Uterus (tissue), 4 donors: Measurements from ENCODE around the gene LSP1. TPM values are rescaled to one million over a fixed set of nuclear protein-coding genes. Genes with fewer than 3 reads are reported as not detected.

ENCODE experiments used
- DNase-seq, 2 donors: peaks; one replicate each; pipeline ENCODE4 v3.0.0-alpha.2; 2019 to 2020
- H3K27ac ChIP-seq, 2 donors: fragments of 200-600 bp; sonication (generic); 1 replicate in 1 of 2; 2 replicates in 1 of 2; pipeline ENCODE4 v1.5.1; 2016 to 2018
- H3K27me3 ChIP-seq, 2 donors: fragments of 200-600 bp; sonication (generic); one replicate each; pipeline ENCODE4 v1.5.1; 2018 to 2019; ENCODE audit warnings: control low read depth in 1 of 2
- H3K36me3 ChIP-seq, 2 donors: fragments of 200-600 bp; sonication (generic); one replicate each; pipeline ENCODE4 v1.5.1; 2019; ENCODE audit warnings: control low read depth in 1 of 2
- H3K4me1 ChIP-seq, 2 donors: fragments of 200-600 bp; sonication (generic); one replicate each; pipeline ENCODE4 v1.5.1; 2018 to 2019; ENCODE audit warnings: control low read depth in 1 of 2
- H3K4me3 ChIP-seq, 2 donors: fragments of 200-600 bp; sonication (generic); 1 replicate in 1 of 2; 2 replicates in 1 of 2; pipeline ENCODE4 v1.5.1; 2018 to 2019; ENCODE audit warnings: mild to moderate bottlenecking in 1 of 2
- H3K9me3 ChIP-seq, 2 donors: fragments of 200-600 bp; sonication (generic); one replicate each; pipeline ENCODE4 v1.5.1; 2019; ENCODE audit warnings: control low read depth in 1 of 2
- POLR2A ChIP-seq, 2 donors: fragments of 450-650 bp; IDR thresholded peaks; one replicate each; pipeline ENCODE4 v1.6.1; 2016; ENCODE audit warnings: antibody characterized with exemption in 2 of 2, mild to moderate bottlenecking in 1 of 2, moderate library complexity in 1 of 2
- intact Hi-C: fragments of 100-400 bp; cut with DNase I; formaldehyde crosslinking; loops from one replicate; pipeline ENCODE4 v1.15.1; 2023; ENCODE audit warnings: low total_unique reads
- total RNA-seq, 4 donors: library from RNA; depleted of rRNA in 3 of 4; stranded (reverse); fragments of >200 nt in 3 of 4; gene quantifications; one replicate each; pipeline versions ENCODE4 v1.1.0 to v1.2.4, GENCODE V29; 2014 to 2023
- TF ChIP-seq, protein P1 (sequence below), 4 experiments: fragments of 200-600 bp in 2 of 4; fragments of 450-650 bp in 2 of 4; sonication (generic) in 2 of 4; IDR thresholded peaks; one replicate each; pipeline ENCODE4 v1.5.1; 2016 to 2019; ENCODE audit warnings: antibody characterized with exemption in 4 of 4, mild to moderate bottlenecking in 2 of 4, moderate library complexity in 1 of 4
- donor health status: DM: yes; HTN: yes; CAD: no.

The LSP1 gene
- total RNA-seq, 4 donors from 2014 or later, result 11.2 to 112 (median 25.1) TPM

DNA sequence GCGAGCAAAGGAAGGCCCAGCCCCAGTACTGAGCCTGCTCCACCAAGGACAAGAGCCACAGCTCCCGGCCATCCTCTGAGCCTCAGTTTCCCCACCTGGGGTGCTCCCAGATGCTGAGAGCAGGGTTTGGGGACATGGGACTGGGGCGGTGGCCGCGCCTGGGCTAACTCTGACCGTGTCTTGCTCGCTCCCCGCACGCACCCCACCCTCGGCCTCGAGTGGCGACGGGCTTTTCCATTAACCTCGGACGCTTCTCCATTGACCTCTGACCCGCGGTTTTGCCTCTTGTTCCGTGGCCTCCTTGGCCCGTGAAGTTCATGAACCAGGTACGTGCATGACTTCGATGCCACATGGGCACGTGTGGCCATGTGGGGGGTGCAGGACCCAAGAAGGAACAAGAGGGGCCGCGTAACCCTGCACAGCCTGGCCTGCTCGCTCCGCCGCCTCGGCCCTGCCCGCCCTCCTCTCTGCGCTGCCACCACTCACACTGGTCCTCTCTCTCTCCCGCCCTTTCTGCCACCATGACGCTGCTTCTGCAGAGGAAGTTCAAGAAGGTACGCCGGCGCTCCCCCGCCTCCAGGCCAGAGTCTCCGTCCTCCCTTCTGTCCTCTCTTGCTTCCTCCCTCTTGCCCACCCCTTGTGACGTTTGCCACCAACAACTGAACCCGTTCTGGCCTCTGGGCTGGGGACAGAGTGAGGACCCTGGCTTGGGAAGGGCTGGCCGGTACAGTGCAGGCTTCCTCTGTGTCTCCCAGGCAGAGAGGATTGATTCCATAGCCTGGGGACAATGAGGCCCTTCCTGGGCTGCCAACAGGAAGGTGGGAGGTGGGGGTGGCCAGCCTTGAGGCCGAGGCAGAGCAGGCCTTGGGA is 73.5 kb downstream of the LSP1 start:
- Histone ChIP-seq H3K4me1 (no peaks in the 10 kb centered on the region), H3K9me3 (no peaks in the 10 kb centered on the region), H3K36me3 (no peaks in the 10 kb centered on the region), H3K27ac (peak overlapping the region; percentile 45 to 68), H3K4me3 (no peak overlapping the region), H3K27me3 (no peaks in the 10 kb centered on the region)
- no peak for TF ChIP-seq POLR2A (IDR thresholded peaks at IDR 0.05)
- TF ChIP-seq, protein P1, sequence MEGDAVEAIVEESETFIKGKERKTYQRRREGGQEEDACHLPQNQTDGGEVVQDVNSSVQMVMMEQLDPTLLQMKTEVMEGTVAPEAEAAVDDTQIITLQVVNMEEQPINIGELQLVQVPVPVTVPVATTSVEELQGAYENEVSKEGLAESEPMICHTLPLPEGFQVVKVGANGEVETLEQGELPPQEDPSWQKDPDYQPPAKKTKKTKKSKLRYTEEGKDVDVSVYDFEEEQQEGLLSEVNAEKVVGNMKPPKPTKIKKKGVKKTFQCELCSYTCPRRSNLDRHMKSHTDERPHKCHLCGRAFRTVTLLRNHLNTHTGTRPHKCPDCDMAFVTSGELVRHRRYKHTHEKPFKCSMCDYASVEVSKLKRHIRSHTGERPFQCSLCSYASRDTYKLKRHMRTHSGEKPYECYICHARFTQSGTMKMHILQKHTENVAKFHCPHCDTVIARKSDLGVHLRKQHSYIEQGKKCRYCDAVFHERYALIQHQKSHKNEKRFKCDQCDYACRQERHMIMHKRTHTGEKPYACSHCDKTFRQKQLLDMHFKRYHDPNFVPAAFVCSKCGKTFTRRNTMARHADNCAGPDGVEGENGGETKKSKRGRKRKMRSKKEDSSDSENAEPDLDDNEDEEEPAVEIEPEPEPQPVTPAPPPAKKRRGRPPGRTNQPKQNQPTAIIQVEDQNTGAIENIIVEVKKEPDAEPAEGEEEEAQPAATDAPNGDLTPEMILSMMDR (IDR thresholded peaks at IDR 0.05), result no peak
- DNase-seq, result peak in 1 of 2 donors; percentile 13
- intact Hi-C loops, result no loop called here

DNA sequence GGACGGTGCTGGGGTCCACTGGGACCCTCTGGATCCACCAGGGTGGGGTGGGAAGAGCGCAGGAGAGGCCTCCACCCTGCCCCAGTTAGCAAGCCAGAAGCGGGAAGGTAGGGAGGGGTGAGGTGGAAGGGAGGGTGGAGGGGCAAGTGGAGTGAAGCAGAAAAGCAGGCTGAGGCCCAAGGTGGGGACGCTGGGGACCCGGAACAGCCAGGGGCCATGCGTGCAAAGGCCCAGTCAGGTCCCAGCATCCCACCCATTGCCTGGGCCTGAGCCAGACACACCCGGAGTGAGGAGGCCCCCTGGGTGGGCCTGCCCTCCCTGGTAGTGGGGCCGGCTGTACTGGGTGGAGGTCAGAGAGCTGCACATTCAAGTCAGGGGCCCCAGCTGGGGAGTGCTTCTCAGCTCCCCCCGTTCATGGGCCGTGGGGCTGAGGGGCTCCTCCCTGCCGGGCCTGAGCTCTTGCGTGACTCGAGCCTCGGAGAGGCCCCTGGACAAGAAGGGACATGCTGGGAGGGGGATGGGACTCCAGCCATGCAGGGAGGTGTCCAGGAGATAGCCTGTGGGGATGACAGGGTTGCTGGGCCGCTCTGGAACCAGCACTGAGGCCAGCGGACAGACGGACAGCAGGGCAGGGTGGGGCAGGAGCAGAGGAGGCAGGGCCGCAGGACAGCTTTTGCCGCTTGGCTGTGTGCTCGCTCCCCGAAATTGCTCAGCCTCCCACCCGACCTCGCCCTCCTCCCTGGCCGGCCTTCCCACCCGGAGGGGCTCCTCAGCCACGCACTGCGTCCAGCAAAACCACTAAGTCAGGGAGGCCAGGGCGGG is 74.4 kb downstream of the LSP1 start:
- TF ChIP-seq, protein P1 (IDR thresholded peaks at IDR 0.05), result no peak
- TF ChIP-seq POLR2A (IDR thresholded peaks at IDR 0.05), result no peak
- intact Hi-C loops, result no loop called here
- Histone ChIP-seq H3K27me3 (no peaks in the 10 kb centered on the region), H3K9me3 (no peaks in the 10 kb centered on the region), H3K4me3 (no peak overlapping the region), H3K27ac (peak overlapping the region; percentile 45 to 68), H3K36me3 (no peaks in the 10 kb centered on the region), H3K4me1 (peaks cover 0 to 4% of the 10 kb centered on the region in 2 donors)
- DNase-seq, result peak; percentile 39 to 69

DNA sequence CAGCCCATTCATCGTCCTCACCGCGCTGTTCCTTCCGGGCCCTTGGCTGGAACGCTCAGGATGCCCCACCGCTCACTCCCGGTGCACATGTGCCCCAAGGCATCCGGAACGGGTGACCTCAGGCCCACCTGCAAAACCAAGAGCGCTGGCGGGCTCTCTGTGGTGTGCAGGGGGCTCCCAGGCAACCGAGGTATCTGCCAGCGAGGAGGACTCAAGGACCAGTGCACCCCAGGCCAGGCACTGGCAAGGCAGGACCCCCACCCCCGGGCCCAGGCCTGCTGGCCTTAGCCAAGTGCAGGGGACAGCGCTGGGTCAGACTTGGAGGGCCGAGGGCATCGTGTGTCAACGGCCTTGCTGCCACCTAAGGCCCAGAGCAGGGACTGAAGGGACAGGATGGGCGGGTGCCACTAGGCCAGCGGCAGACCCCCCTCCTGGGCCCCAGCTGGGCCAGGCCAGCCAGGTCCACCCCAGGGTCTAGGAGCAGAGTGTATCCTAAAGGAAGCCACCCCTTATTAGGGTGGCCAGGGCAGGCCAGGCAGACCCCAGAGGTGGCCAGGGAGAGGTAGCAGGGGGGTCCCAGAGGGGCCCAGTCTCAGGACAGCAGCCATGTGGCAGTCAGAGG is 75.1 kb downstream of the LSP1 start:
- Histone ChIP-seq H3K27me3 (no peaks in the 10 kb centered on the region), H3K4me1 (peaks cover 0 to 4% of the 10 kb centered on the region in 2 donors), H3K36me3 (no peaks in the 10 kb centered on the region), H3K9me3 (no peaks in the 10 kb centered on the region), H3K4me3 (no peak overlapping the region), H3K27ac (peak overlapping the region; percentile 6 to 68)
- DNase-seq, result no peak
- intact Hi-C loops, result no loop called here
- TF ChIP-seq, protein P1 (IDR thresholded peaks at IDR 0.05), result no peak
- no peak for TF ChIP-seq POLR2A (IDR thresholded peaks at IDR 0.05)

DNA sequence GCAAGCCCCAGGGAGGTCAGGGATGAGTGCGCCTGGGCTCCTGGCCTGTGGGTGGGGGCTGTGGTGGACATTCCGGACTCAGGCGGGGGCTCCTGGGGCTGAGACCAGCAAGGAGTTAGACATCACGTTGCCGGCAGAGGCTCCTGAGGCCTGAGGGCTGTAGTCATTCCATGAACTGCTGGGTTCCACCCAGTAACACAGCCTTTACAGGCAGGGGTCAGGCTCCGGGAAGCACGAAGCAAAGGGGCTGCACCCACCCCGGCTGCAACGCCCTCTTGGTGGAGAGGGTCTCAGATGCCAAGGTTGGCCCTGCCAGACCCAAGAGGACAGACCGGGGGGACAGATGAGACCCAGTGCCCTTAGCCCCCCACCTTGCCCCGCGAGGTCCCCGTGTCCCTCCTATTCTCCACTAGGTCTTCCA is 75.6 kb downstream of the LSP1 start:
- H3K36me3 ChIP-seq, result no peaks in the 10 kb centered on the region
- intact Hi-C loops, result no loop called here
- TF ChIP-seq, protein P1 (IDR thresholded peaks at IDR 0.05), result no peak
- TF ChIP-seq POLR2A (IDR thresholded peaks at IDR 0.05), result no peak
- peak; percentile 21 to 26 for DNase-seq
- H3K4me3 ChIP-seq, result no peak overlapping the region
- peak overlapping the region; percentile 6 to 68 for H3K27ac ChIP-seq
- no peaks in the 10 kb centered on the region for H3K27me3 ChIP-seq
- no peaks in the 10 kb centered on the region for H3K9me3 ChIP-seq
- peaks cover 0 to 4% of the 10 kb centered on the region in 2 donors for H3K4me1 ChIP-seq
